ENCODE results near the gene SAPCD2.

The SAPCD2 gene

DNA sequence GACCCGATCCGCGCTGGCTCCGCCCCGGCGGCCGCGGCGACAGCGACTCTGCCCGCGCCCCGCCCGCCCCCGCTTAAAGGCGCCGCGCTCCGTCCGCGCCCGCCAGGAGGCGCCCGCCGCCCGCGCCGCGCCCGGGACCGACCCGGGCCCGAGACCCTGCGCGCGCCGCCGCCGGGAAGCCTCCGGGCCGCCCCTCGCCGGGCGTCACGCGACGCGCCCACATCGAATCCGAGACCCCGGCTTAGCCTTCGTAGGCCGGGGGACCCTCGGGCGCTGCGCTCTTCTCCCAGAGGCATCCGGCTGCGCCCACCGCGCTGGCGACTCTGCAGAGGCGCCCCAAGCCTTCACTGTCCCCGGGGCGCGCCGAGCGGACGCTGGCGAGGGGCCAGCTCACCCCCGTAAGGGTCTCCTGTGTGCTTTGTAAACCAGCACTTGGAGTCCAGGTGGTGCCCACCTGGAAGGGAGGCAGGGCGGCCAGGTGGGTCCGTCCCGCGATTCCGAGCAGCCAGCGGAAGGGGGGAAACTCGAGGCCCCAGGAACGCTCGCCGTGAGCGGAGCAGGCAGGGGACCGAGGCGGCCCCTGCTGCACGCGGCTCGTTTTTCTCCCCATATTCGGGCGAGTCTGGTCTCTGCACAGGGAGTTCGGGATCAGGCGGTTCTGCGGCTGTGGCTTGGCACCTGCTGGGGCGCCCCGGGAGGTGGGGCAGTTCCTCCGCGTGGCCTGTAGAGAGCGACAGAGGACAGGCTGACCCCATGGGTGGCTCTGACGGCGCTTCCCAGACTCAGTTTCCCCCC lies 41.9 kb downstream of the SAPCD2 start:
- no peak for DNase-seq

DNA sequence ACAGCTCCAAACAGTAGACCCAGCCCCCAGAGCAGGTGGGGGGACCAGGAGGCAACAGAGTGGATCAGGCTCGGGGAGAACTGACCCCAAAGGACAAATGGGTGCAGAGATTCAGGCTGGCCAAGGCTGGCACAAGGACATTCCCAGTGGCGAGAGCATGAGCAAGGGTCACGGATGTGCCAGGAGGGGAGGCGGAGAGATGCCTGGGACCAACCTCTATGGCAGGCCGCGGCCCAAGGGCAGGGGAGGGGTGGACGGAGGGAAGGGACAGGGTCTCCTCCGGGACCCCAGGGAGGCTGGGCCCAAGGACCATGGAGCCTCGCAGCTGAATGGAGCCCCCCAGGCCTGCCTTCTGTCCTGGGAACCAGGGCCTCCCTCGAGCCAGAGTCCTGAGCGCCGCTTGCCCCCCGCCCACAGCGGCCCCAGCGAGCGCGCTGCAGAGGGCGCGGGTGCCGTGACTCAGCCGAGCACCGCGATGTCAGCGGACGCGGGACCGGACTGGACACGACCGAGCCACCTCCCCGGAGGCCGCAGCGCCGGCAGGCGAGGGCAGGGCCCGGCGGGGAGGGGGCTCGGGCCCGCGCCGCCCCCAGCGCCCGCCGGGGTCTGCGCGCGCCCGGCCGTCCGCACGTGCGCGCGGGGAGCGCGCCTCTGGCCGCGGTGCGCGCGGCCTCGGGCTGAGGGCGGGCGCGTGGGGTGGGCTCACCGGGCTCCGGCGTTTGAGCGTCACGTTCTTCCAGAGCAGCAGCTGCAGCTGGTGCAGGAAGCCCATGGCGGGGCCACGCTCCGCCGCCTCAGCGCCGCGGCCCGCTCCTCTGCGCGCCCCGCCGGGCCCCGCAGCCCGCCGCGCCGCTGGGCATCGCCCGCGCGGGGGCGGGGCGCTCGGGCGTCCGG lies 42.7 kb downstream of the SAPCD2 start, which contains the start of gene ABCA2:
ABCA2 (minus strand) TSS at position 869 of the 894 bp plus-strand sequence; CDS start at position 772, 97 bp downstream.
- DNase-seq, result no peak

DNA sequence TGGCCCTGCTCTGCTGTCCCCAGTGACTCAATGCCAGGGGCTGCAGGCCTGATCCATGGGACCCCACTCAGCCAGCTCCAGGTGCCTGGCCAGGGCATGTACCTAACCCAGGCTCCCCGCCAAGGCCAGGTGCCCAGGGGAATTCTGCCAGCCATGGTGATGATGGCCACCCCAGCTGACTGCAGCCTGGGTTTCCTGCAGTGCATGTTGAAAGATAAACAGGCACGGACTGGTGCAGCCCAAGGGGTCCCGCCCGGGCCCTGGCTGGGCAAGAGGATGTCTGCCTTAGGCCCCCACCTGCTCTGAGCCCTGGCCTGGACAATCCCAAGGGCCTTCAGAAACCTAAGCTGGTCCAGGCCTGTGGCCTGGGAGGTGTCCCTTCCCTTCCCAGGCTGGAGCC lies 43.5 kb downstream of the SAPCD2 start:
- no peak for DNase-seq

DNA sequence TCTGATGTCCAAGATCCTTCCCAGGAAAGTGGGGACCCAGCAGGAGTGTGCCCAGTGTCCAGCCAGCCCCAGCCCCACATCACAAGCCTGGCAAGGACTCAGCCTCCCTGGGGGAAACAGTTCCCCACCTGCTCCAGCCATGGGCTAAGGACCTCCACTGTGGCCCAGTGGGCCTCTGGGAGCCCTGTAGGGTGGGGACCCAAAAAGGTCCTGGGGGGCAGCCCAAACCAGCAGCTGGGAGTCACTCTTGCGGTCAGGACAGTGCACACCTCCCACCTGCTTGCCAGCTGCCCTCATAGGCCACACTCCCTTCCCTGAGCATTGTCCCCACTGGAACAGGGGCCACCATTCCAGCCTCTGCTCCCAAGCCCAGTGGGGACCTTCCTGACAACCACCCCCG lies 44.0 kb downstream of the SAPCD2 start:
- DNase-seq, result no peak

DNA sequence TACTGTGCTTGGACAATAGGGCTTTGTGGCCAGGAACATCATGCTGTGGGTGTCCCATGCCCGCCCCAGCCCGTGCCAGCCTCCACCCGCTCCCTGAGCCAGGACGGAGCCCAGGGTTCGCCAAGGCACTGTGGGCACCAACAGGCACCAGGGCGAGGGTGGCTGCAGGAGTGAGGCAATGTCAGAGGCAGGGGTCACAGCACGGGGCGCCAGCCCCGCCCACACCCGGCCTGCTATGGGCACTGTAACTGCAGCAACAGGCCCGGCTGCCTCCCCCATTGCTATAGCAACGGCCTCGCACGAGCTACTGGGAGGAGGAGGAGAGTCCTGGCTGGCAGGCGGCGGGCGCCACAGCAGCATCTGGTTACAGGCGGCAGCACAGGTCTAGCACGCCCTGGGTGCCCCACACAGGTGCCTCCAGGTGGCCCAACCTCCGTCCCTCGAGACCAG lies 44.8 kb downstream of the SAPCD2 start:
- DNase-seq, result no peak

DNA sequence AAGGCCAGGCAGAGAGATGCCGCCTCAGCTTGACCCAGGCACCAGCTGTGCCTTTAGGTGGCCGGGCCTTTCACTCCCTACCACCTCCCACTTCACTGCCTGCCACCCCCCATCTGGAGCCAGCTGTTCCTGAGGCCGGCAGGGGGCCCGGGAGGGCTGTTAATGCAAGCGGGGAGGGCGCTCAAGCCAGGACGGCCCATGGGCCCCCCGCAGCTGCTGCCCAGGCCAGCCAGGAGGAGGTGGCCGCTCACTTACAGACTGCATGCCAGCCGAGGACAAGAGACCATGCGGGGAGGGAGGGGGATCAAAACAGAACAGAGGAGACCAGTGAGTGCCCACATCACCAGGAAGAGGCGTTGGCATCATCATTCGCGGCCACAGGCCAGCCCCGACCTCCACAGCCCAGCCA lies 46.8 kb downstream of the SAPCD2 start:
- DNase-seq, result no peak

DNA sequence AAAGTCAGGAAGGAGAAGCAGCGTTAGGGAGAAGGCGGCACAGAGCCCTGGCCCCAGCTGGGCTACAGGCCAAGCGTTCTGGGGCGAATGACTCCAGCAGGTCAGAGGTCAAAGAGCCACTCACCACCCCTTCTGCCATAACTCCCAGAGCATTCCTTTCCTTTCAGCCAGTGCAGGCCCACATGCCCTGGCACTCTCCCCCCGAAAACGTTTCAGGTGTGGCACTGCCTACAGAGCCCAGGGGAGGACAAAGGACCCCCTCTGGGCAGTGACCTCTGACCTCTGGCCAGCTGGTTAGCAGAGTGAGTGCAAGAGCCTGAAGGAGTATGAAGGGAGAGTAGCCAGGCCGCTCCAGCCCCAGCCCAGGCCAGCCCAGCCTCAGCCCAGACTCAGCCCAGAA lies 47.2 kb downstream of the SAPCD2 start:
- DNase-seq, result no peak

DNA sequence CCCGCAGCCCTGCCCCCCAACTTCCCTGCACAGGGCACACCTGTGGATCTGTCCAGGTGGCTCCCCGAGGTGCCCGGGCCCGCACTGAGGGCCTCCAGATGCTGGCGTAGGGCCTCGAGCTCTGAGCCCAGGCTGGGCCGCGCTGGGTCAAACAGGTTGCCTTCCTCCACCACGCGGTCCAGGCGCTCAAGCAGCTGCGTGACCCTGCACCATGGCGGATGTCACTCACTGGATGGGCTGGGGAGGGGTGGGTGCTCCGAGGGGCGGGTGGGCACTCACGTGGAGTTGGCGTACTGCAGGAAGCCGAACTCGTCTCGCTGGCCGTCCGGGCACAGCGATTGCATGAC lies 47.7 kb downstream of the SAPCD2 start:
- no peak for DNase-seq

DNA sequence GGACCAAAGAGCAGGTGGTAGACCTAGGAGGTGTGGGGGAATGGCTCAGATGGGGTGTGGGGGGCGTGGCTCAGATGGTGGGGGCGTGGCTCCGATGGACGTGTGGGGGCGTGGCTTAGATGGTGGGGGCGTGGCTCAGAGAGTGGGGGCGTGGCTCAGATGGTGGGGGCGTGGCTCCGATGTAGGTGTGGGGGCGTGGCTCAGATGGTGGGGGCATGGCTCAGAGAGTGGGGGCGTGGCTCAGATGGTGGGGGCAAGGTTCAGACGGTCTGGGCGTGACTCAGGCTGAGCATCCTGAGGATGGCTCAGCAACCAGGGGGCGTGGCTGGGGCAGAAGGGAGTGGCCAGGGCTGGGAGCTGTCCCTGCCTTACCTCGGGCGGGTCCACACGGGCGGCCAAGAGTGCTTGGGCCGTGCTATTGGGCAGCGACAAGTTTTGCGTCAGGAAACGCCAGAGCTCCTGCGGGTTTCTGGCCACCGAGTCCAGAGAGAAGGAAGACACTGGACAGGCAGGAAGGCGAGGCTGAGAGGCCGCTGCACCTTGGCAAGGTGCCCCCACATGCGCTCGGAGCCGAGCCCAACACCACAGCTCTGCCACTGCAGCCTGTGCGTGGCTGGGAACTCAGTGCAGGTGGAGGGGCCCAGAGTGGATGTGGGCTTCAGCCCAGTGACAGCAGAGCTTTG lies 48.2 kb downstream of the SAPCD2 start:
- DNase-seq, result no peak

DNA sequence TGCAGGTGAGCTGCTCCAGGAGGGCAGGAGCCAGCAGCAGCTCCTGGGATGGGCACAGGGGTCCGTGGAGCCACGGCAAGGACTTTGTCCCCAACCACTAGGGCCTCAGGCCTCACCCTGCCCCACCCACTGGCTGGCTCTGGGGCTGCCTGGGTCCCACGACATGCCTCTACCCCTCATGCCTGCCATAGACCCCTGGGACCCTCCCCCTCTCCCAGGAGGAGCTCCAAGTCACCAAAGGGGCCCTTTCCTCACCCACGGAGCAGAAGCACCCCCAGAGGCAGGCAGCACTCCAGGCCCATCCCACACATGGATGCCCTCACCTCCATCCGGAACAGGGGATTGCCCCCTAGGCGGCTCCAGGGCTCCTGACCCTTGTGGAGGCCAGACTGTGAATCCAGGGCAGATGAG lies 48.8 kb downstream of the SAPCD2 start:
- DNase-seq, result no peak

DNA sequence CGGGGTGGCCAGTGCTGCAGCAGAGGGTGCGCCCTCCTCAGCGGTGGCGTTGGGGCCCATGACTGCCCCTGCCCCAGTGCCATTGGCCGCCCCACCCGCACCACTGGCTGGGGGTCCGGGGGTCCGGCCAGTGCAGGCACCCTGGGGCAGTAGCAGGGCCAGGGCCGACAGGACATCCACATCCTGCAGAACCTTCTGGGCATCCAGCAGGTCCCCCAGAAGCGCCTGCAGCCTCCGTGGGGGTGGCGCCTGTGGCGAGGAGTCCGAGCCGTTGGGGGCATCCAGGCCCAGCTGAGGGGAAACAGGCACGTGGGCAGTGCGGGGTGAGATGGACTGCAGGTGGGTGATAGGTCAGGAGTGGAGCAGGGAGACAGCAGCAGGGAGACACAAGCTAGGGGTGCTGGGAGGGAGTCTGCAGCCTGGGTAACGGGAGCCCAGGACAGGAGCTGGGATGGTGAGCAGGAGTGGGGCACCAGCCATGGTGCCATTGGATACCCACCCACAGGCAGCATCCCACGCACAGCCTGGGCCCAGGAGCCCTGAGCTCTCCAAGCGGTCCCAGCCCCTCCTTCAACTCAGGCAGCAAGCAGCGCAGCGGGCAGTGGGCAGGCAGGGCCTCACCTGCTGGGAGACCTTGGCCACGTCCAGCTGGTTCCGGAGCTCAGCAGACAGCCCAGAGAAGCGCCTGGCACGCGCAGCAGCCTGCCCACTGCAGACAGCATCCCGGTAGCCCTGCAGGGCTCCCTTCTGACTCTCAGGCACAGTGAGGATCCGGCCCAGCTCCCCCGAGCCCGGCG lies 49.4 kb downstream of the SAPCD2 start:
- DNase-seq, result no peak

DNA sequence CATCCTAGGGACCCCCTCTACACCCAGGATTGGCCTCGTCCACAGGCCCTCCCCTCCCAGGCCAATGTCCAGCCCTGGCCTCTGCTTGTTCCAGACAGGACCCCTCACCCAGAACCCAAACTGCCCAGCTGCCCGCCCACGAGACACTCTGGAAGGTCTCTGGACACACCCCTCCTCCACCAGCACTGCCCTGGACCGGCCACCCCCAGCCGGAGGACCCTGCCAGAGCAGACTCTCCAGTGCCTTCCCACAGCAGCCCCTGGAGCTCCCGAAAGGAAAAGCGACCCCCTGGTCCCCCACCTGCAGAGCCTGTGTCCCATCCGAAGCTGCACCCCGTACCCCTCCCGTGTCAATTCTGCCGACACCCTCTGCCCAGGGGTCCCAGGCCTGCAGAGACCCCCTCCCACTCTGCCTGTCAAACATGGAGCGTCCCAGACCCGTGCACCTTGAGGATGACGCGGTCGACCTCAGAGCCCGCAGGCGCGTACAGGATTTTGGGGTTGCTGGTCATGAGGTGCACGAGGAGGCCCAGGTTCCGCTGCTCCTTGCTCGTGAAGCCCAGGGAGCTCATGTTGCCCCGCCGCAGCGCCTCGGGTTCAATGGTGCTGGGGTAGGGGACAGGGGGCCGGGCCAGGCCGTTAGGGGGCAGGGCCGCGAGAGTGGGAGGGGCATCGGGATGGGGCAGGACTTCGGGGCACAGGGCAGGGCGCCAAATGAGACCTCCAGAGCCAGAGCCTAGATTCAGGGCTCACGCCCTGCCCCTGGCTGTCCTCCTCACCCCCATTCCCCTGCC lies 50.3 kb downstream of the SAPCD2 start:
- DNase-seq, result no peak

DNA sequence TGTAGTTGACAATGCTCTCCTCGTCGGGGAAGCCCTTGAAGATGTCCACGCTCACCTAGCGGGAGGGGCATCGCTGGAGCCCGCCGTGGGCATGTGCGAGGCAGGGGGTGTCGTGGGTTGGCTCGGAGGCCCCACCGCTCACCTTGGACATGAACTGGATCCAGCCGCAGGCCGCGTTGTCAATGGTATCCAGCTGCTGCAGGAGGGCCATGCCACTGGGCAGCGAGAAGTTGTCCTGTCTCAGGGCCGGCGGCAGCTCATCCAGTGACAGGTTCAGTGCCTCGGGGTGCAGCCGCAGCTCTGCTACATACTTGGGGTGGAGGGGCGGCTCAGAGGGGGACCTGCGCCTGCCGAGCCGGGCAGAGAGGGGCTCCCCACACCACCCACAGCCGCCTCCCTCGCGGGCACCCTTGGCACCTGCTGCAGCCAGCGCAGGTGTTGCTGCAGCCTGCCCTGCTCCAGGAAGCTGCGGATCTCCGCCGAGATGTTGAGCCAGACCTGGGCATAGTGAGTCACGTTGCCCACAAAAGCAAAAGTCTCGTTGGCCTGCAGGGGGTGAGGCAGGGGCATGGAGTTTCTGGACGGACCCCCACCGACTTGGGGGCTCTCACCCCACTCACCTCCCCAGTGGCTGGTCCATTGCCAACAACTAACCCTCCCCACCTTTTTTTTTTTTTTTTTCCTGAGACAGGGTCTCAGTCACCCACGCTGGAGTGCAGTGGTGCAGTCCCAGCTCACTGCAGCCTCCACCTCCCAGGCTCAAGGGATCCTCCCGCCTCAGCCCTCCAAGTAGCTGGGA lies 51.4 kb downstream of the SAPCD2 start:
- DNase-seq, result no peak

DNA sequence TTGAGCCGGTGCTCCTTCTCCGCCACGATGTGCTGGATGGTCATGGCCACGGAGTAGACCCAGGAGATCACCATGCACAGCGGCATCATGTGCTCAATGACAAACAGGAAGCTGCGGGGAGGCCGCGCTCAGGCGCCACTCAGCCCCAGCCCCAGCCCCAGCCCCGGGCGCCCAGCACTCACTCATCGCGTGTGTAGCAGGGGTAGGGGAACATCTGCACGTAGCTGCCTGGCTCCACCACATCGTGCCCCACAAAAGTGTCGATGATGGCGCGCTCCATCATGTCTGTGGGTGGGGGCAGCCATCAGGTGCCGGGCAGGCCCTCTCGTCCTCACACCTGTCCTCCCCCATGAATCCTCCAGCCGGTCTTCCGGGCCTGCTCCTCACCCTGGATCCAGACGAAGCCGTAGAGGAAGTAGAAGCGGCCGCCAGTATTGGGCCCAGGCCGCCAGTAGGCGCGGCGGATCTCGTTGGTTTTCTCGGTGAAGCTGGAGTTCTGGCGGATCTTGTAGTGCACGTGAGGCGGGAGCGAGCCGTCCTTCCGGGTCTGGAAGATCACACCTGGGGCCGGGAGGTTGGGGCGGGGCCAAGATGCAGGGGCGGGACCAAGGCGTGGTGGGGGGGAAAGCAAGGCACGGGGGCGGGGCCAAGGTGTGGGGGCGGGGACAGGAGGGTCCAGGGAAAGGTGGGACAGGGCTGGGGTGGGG lies 52.4 kb downstream of the SAPCD2 start:
- DNase-seq, result no peak

DNA sequence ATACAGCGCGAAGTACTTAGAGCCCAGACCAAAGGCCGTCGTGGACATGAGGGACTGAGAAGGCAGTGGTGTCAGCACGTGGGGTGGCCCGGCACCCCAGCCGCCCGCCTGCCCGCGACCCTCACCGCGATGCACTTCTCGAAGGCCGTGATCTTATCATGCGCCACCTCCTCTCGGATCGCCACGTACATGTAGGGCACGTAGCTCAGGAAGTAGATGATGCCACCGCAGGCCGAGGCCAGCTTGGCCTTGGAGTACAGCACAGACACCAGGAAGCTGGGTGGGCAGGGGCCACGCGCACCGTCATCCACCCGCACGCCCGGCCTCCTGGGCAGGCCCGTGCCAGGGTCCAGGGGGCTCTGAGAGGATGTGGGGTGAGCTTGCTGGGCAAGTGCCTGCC lies 53.3 kb downstream of the SAPCD2 start:
- no peak for DNase-seq

DNA sequence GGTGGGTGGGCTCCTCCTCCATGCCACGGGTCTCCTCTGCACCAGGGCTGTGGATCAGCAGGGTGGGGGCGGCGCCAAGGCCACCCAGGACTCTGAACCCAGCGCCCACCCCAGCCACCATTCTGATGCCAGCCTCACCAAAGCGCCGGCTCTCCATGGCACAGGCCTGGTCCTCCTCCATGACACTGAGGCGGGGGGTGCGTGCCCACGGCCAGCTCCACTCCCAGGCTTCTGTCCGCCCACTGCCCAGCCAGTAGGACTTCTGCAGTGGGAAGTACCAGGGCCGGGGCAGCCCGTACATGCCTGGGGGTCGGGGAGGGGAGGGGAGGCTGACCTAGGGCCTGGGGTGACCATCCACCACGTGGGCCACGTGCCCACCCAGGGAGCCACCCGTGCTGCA lies 53.9 kb downstream of the SAPCD2 start:
- DNase-seq, result no peak

DNA sequence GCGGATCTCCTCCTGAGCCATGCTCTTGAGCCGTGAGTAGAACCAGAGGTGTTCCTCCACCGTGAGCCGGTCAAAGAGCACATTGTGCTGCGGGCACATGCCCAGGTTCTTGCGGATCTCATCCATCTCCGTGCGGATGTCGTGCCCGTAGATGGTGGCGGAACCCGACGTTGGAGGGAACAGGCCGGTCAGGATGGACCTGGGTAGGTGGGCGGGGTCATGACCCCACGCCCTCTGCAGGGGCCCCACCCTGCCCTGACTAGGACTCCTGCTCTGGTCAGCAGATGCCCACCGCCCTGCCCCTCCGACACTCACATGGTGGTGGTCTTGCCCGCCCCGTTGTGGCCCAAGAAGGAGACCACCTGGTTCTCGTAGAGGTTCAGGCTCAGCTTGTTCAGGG lies 54.4 kb downstream of the SAPCD2 start:
- no peak for DNase-seq

DNA sequence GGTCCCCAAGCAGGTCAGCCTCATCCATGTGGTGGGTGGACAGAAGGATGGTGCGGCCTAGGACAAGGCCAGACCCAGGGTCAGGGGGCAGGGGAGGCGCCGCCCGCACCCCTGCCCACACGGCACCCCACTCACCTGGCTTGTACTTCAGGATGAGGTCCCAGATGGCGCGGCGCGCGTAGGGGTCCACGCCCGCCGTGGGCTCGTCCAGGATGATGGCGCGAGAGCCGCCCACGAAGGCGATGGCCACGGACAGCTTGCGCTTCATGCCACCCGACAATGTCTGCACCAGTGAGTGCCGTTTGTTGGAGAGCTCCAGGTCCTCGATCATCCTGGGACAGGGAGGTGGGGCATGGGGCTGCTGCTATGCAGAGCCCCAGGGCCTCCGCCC lies 54.8 kb downstream of the SAPCD2 start:
- DNase-seq, result no peak

DNA sequence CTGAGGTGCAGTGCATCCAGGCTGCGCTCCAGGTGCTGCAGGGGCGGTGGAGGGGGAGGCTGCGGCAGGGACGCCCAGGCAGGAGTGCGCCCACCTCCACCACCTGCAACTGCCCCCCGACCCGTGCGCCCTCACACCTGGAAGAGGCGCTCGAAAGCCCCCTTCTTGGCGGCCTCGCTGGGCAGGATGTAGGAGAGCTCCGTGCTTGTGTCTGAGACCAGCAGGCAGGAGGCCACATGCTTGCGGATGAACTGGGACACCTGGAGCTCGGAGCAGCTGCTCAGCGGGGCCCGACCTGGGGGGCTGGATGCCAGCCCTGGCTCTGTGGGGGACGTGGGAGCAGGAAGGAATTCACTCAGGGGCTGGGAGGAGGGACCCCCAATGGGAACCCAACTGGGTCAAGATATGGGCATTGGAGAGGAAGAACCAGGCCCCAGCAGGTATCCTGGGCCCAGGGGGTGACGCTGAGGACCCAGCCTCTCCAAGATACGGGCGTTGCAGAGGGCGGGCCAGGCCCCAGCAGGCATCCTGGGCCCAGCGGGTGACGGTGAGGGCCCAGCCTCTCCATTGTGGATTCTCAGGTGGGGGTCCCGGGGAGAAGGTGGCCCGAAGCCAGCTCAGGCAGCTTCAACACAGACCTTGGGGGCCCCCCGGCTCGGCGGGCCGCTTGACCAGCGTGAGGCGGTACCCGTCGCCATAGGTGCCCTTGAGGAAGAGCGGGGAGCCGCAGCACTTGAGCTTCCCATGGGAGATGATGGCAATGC lies 55.4 kb downstream of the SAPCD2 start:
- DNase-seq, result no peak

DNA sequence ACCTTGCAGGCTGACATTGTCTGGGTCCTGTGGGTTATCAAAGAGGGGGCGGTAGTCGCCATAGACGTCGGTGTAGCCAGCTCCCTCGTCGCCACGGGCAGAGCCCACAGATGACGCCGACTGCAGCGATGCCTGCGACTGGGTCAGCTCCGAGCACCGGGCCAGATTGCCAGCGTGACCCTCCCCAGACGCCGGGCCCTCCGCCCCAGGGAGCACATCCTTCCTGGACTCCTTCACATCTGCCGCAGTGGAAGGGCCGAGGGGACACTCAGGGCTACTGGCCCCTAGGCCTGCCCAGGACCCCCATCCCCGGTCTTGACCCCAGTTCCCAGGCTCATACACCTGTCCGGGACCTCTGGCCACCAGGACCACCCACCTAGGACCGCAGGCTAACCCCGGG lies 56.2 kb downstream of the SAPCD2 start:
- no peak for DNase-seq
